ENCODE measurements around the gene WDR90. TPM values are rescaled to one million over a fixed set of nuclear protein-coding genes. Genes with fewer than 3 reads are reported as not detected.

WDR90 gene
- polyA plus RNA-seq, 2 of the 4 experiments (the other 2 are of a cell fraction), result 6.5 to 30.7 TPM

DNA sequence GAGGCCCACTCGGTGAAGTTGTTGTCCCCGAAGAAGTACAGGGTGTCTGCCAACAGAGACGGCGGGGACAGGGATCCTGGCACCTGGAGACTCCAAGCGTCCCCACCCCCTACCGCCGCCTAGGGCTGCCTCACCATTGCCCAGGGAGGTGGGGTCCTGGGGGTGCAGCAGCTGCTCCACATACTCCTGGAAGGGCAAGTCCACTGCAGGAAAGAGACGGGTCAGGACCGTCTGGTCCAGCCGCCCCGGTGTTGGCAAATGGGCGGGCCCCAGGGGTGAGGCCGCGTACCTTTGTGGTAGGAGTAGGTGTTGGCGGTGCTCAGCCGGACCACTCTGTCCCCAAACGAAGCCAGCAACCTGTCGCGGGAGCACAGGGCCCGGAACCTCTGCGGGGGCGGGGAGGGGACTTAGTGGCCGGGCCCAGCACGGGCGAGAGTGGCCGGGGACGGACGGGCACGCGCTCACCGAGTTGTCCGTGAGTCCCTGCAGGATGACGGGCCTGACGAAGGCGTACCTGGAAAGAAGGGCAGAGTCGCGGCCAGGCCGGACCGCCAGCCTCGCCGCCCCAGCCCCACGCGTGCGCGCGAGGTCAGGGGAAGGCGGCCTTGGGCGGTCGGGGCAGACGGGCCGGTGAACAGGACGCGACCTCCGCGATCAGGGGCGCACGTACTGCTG is 34.4 kb downstream of the WDR90 start:
- peak overlapping the region; percentile 76 for H3K4me3 ChIP-seq
- no peak for FAIRE-seq
- H3K9me3 ChIP-seq, result no peaks in the 10 kb centered on the region
- peak in 1 of 2 experiments; percentile 55 for DNase-seq (ENCODE audit: low read depth in 1 of 2, low spot score in 1 of 2)
- H3K4me1 ChIP-seq, result peaks cover 38% of the 10 kb centered on the region
- peak overlapping the region; percentile 91 to 93 for H3K27ac ChIP-seq
- 0 out of 6 replicates have a peak, but pooled peaks of 1 of the 2 experiments have one; percentile 1 for ATAC-seq
- ChIA-PET POLR2A (interaction anchor here (1.0 to 1.4 kb wide), 2 partner anchors 13 to 31 kb away, joined by 3 read pairs; no protein-coding TSS in a partner anchor), CTCF (interaction anchor here (0.7 to 1.0 kb wide), 2 partner anchors 36 to 102 kb away, joined by 3 to 4 read pairs; no protein-coding TSS in a partner anchor)
- WGBS (ENCODE audit: missing lambda C conversion rate), result 33% methylated on average over 16 of the region's 57 CpGs
- TF ChIP-seq SREBF2 (IDR thresholded peaks at IDR 0.05) (no peak), CBX8 (IDR thresholded peaks at IDR 0.05) (no peak), RNF2 (IDR thresholded peaks at IDR 0.05; ENCODE audit: borderline replicate concordance, low read depth) (peak; percentile 75; the same call in 1 of the 2 replicates), JUN (IDR thresholded peaks at IDR 0.05) (peak in 1 of 2 experiments; percentile 69; a peak in 1 of 5 replicates), ZC3H11A (IDR thresholded peaks at IDR 0.05) (no peak), MYC (IDR thresholded peaks at IDR 0.05; ENCODE audit: borderline replicate concordance, low read length) (no peak), HOXA7 (CRISPR knock-in tag; IDR thresholded peaks at IDR 0.05) (peak; percentile 59; the same call in 1 of the 2 replicates)
- TF ChIP-seq, protein P1, sequence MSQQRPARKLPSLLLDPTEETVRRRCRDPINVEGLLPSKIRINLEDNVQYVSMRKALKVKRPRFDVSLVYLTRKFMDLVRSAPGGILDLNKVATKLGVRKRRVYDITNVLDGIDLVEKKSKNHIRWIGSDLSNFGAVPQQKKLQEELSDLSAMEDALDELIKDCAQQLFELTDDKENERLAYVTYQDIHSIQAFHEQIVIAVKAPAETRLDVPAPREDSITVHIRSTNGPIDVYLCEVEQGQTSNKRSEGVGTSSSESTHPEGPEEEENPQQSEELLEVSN (IDR thresholded peaks at IDR 0.05; ENCODE audit: borderline replicate concordance, low read depth), result peak; percentile 33; the same call in 1 of the 2 replicates
- TF ChIP-seq, protein P2, sequence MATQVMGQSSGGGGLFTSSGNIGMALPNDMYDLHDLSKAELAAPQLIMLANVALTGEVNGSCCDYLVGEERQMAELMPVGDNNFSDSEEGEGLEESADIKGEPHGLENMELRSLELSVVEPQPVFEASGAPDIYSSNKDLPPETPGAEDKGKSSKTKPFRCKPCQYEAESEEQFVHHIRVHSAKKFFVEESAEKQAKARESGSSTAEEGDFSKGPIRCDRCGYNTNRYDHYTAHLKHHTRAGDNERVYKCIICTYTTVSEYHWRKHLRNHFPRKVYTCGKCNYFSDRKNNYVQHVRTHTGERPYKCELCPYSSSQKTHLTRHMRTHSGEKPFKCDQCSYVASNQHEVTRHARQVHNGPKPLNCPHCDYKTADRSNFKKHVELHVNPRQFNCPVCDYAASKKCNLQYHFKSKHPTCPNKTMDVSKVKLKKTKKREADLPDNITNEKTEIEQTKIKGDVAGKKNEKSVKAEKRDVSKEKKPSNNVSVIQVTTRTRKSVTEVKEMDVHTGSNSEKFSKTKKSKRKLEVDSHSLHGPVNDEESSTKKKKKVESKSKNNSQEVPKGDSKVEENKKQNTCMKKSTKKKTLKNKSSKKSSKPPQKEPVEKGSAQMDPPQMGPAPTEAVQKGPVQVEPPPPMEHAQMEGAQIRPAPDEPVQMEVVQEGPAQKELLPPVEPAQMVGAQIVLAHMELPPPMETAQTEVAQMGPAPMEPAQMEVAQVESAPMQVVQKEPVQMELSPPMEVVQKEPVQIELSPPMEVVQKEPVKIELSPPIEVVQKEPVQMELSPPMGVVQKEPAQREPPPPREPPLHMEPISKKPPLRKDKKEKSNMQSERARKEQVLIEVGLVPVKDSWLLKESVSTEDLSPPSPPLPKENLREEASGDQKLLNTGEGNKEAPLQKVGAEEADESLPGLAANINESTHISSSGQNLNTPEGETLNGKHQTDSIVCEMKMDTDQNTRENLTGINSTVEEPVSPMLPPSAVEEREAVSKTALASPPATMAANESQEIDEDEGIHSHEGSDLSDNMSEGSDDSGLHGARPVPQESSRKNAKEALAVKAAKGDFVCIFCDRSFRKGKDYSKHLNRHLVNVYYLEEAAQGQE (IDR thresholded peaks at IDR 0.05), result no peak
- TF ChIP-seq, protein P3, sequence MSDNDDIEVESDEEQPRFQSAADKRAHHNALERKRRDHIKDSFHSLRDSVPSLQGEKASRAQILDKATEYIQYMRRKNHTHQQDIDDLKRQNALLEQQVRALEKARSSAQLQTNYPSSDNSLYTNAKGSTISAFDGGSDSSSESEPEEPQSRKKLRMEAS (IDR thresholded peaks at IDR 0.05), result peak; percentile 27
- TF ChIP-seq, protein P4, sequence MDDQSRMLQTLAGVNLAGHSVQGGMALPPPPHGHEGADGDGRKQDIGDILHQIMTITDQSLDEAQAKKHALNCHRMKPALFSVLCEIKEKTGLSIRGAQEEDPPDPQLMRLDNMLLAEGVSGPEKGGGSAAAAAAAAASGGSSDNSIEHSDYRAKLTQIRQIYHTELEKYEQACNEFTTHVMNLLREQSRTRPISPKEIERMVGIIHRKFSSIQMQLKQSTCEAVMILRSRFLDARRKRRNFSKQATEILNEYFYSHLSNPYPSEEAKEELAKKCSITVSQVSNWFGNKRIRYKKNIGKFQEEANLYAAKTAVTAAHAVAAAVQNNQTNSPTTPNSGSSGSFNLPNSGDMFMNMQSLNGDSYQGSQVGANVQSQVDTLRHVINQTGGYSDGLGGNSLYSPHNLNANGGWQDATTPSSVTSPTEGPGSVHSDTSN (IDR thresholded peaks at IDR 0.05), result peak; percentile 78
- H3K4me2 ChIP-seq, result peak overlapping the region; percentile 93

DNA sequence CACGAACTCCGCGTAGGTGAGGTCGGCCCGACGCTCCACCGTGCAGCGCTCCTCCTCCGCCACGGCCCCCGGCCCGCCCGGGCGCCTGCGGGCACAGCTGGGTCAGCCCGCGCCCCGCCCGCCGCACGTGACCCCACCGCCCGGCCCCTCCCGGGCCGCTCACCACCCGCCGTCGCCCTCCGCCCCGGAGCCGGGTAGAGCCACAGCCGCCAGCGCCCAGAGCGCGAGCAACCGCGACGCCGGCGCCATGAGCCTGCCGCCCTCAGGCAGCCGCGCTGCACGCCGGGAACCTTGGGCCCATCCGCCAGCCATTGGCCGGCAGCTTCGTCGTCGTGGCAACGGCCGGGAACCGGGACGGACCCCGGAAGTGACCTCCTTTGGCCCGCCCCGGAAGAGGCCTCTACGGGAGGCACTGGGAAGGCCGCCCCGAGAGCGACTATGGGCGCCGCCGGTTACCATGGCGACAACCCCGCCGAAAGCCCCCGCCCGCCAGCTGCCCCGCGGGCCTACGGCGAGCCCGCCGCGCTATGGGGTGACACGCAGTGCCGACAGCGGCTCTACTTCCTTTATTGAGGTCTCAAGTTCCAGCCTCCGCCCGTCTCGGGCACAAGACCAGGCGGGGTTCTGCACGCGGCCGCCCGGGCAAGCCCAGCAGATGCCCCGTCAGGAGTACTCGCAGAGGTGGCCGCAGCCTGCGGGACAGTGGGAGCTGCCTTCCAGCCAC is 35.1 kb downstream of the WDR90 start, which contains the start of gene JMJD8:
JMJD8 (minus strand) TSS at position 264 of the 724 bp plus-strand sequence; CDS start at position 249, 15 bp downstream.
- Histone ChIP-seq H3K9me3 (no peaks in the 10 kb centered on the region), H3K4me3 (peak within 1 kb of the TSS; percentile 76), H3K4me2 (peak within 1 kb of the TSS; percentile 93), H3K27ac (peak within 1 kb of the TSS; percentile 91 to 93), H3K4me1 (peaks cover 34% of the 10 kb centered on the region)
- ATAC-seq (peak; percentile 61 to 77), FAIRE-seq (peak; percentile 80), DNase-seq (ENCODE audit: low read depth in 1 of 2, low spot score in 1 of 2) (peak; percentile 90 to 97)
- WGBS (ENCODE audit: missing lambda C conversion rate), result 27% methylated on average over 12 of the region's 91 CpGs
- CTCF ChIA-PET, result interaction anchor here (0.8 to 4.8 kb wide), 2 partner anchors 17 to 28 kb away, joined by 3 to 32 read pairs; partner anchors contain the start of gene RHOT2
- POLR2A ChIA-PET, result interaction anchor here (1.0 to 1.4 kb wide), 2 partner anchors 14 to 30 kb away, joined by 3 read pairs; no protein-coding TSS in a partner anchor
- TF ChIP-seq KDM1A (IDR thresholded peaks at IDR 0.05; ENCODE audit: low read depth) (no peak), HOXA7 (CRISPR knock-in tag; IDR thresholded peaks at IDR 0.05) (no peak), BHLHE40 (IDR thresholded peaks at IDR 0.05; ENCODE audit: low read depth, low read length) (peak; percentile 41; the same call in 1 of the 2 replicates), EP300 (IDR thresholded peaks at IDR 0.05) (no peak), ESRRA (IDR thresholded peaks at IDR 0.05; ENCODE audit: borderline replicate concordance, low read length) (no peak), HOXB5 (CRISPR knock-in tag; IDR thresholded peaks at IDR 0.05) (peak; percentile 68; the same call in 1 of the 2 replicates), RFX5 (IDR thresholded peaks at IDR 0.05) (0 out of 2 replicates have a peak, but pooled peaks have one; percentile 48), PHF8 (IDR thresholded peaks at IDR 0.05; ENCODE audit: borderline replicate concordance, low read depth) (no peak), JUNB (IDR thresholded peaks at IDR 0.05) (no peak), NPAS2 (CRISPR knock-in tag; IDR thresholded peaks at IDR 0.05; ENCODE audit: borderline replicate concordance) (peak; percentile 67; the same call in 1 of the 2 replicates), JUN (IDR thresholded peaks at IDR 0.05) (peak; percentile 62 to 95; a peak in 4 of 5 replicates), KDM5A (IDR thresholded peaks at IDR 0.05) (no peak), NR3C1 (IDR thresholded peaks at IDR 0.05) (no peak)
- TF ChIP-seq, protein P5, sequence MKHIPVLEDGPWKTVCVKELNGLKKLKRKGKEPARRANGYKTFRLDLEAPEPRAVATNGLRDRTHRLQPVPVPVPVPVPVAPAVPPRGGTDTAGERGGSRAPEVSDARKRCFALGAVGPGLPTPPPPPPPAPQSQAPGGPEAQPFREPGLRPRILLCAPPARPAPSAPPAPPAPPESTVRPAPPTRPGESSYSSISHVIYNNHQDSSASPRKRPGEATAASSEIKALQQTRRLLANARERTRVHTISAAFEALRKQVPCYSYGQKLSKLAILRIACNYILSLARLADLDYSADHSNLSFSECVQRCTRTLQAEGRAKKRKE (CRISPR knock-in tag; IDR thresholded peaks at IDR 0.05; ENCODE audit: low read depth), result no peak
- TF ChIP-seq, protein P6, sequence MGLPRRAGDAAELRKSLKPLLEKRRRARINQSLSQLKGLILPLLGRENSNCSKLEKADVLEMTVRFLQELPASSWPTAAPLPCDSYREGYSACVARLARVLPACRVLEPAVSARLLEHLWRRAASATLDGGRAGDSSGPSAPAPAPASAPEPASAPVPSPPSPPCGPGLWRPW (IDR thresholded peaks at IDR 0.05), result no peak
- TF ChIP-seq, protein P4 (IDR thresholded peaks at IDR 0.05), result peak; percentile 46; the same call in 1 of the 2 replicates
- TF ChIP-seq, protein P1 (IDR thresholded peaks at IDR 0.05; ENCODE audit: borderline replicate concordance, low read depth), result peak; percentile 97
